B cell (primary cell): Measurements from ENCODE around the gene ADGRV1. TPM values are rescaled to one million over a fixed set of nuclear protein-coding genes. Genes with fewer than 3 reads are reported as not detected.
"Not testable (repeated sequence)": the region's sequence is repeated elsewhere in the genome, so short reads cannot be mapped to it uniquely, and the experiment has no call there.

Experiments used
- ATAC-seq: fragments of 200-7000 bp; cut with Tn5 transposase; one replicate; pipeline ENCODE4 v1.10.0; 2021; ENCODE audit warnings: low read depth, mild to moderate bottlenecking, moderate number of reproducible peaks, moderate library complexity
- CTCF ChIA-PET: fragments of 350-600 bp; sonication (Branson Sonifier 250); formaldehyde crosslinking; loops from one replicate; lab custom pipeline; 2021; ENCODE audit warnings: antibody characterized with exemption, inconsistent platforms; lab: Charles Lee
- POLR2A ChIA-PET: fragments of 350-600 bp; sonication (Branson Sonifier 250); formaldehyde crosslinking; loops from one replicate; lab custom pipeline; 2021; ENCODE audit warnings: antibody characterized with exemption; lab: Charles Lee
- DNase-seq: peaks from one replicate; pipeline ENCODE4 v3.0.0; 2013
- H2AFZ ChIP-seq: 2 replicates; pipeline ENCODE4 v1.6.1; 2012; ENCODE audit warnings: mild to moderate bottlenecking, low read depth, low read length; ENCODE audit not compliant: insufficient read depth, poor library complexity, severe bottlenecking
- H3K27ac ChIP-seq, 2 donors: 1 replicate in 1 of 2; 2 replicates in 1 of 2; pipeline ENCODE4 v1.5.1; 2012 to 2013; ENCODE audit warnings: low read length in 2 of 2, mild to moderate bottlenecking in 2 of 2, moderate library complexity in 1 of 2
- H3K27me3 ChIP-seq, 4 experiments: fragments of 200-600 bp in 1 of 4; sonication (generic) in 1 of 4; replicated peaks in 1 of 4; 1 replicate in 2 of 4; 2 replicates in 2 of 4; pipeline versions ENCODE4 v1.6.1 to v1.7.0; 2013 to 2016; ENCODE audit warnings: low read length in 3 of 4, mild to moderate bottlenecking in 2 of 4, mixed read lengths in 1 of 4, moderate library complexity in 1 of 4; ENCODE audit not compliant: insufficient read depth in 4 of 4, control insufficient read depth in 3 of 4; ENCODE audit errors: control extremely low read depth in 1 of 4
- H3K36me3 ChIP-seq, 2 experiments: replicated peaks in 1 of 2; 1 replicate in 1 of 2; 2 replicates in 1 of 2; pipeline versions ENCODE4 v1.6.1 to v1.7.1; 2013; ENCODE audit warnings: low read length in 1 of 2; ENCODE audit not compliant: insufficient read depth in 2 of 2, control insufficient read depth in 1 of 2; ENCODE audit errors: control extremely low read depth in 1 of 2, extremely low read depth in 1 of 2
- H3K4me1 ChIP-seq, 2 donors: fragments of 200-600 bp in 1 of 2; sonication (generic) in 1 of 2; 1 replicate in 1 of 2; 2 replicates in 1 of 2; pipeline versions ENCODE4 v1.5.1 to v1.6.1; 2013 to 2017; ENCODE audit warnings: low read length in 2 of 2; ENCODE audit not compliant: control insufficient read depth in 2 of 2, insufficient read depth in 2 of 2
- H3K4me2 ChIP-seq: replicated peaks from 2 replicates; pipeline ENCODE3; 2012; ENCODE audit warnings: mild to moderate bottlenecking, low read depth, low read length; ENCODE audit not compliant: poor library complexity, severe bottlenecking
- H3K4me3 ChIP-seq, 5 experiments: fragments of 200-600 bp in 1 of 5; sonication (generic) in 1 of 5; 1 replicate in 3 of 5; 2 replicates in 2 of 5; pipeline versions ENCODE4 v1.5.1 to v1.7.0; 2011 to 2016; ENCODE audit warnings: low read length in 4 of 5, mild to moderate bottlenecking in 4 of 5, low read depth in 2 of 5, control low read depth in 1 of 5, moderate library complexity in 1 of 5; ENCODE audit not compliant: insufficient read depth in 1 of 5; ENCODE audit errors: control extremely low read depth in 1 of 5, extremely low read depth in 1 of 5
- H3K79me2 ChIP-seq: fragments of 200-600 bp; sonication (generic); one replicate; pipeline ENCODE4 v1.6.0; 2016; ENCODE audit warnings: low read length; ENCODE audit not compliant: control insufficient read depth, insufficient read depth
- H3K9ac ChIP-seq: fragments of 200-600 bp; sonication (generic); 2 replicates; pipeline ENCODE4 v1.6.1; 2017; ENCODE audit warnings: mild to moderate bottlenecking, low read length, moderate library complexity
- H3K9me3 ChIP-seq, 3 donors: one replicate each; pipeline versions ENCODE4 v1.6.1 to v1.7.1; 2013; ENCODE audit warnings: low read length in 2 of 3; ENCODE audit not compliant: control insufficient read depth in 2 of 3, insufficient read depth in 1 of 3; ENCODE audit errors: control extremely low read depth in 1 of 3
- H4K20me1 ChIP-seq: 2 replicates; pipeline ENCODE4 v1.6.0; 2012; ENCODE audit warnings: mild to moderate bottlenecking, low read length; ENCODE audit not compliant: insufficient read depth, control insufficient read depth, poor library complexity, severe bottlenecking
- H3K27ac Mint-ChIP-seq: one replicate; pipeline ENCODE4 v1.8.0; 2021; ENCODE audit warnings: mixed read lengths
- H3K27me3 Mint-ChIP-seq: one replicate; pipeline ENCODE4 v1.8.0; 2021; ENCODE audit warnings: mixed read lengths
- H3K4me1 Mint-ChIP-seq: one replicate; pipeline ENCODE4 v1.8.0; 2021; ENCODE audit warnings: mixed read lengths
- H3K4me3 Mint-ChIP-seq: one replicate; pipeline ENCODE4 v1.8.0; 2021; ENCODE audit warnings: mixed read lengths
- H3K9me3 Mint-ChIP-seq: one replicate; pipeline ENCODE4 v1.8.0; 2022; ENCODE audit warnings: mixed read lengths; ENCODE audit not compliant: insufficient read depth
- CTCF ChIP-seq: fragments of 200-600 bp; IDR thresholded peaks from one replicate; pipeline ENCODE4 v1.8.0; 2022; ENCODE audit warnings: antibody characterized with exemption, mild to moderate bottlenecking
- EZH2 ChIP-seq: IDR thresholded peaks from 2 replicates; pipeline ENCODE4 v1.6.1; 2012; ENCODE audit warnings: borderline replicate concordance, low read depth, mild to moderate bottlenecking, moderate library complexity, low read length; ENCODE audit not compliant: insufficient read depth, poor library complexity, severe bottlenecking
- WGBS: methylation state at CpG from one replicate; pipeline ENCODE4 v1.1.5; 2013; ENCODE audit warnings: missing lambda C conversion rate; ENCODE audit not compliant: insufficient coverage; 5-methylcytosine and 5-hydroxymethylcytosine counted together
- intact Hi-C: fragments of 100-400 bp; cut with micrococcal nuclease; formaldehyde crosslinking; loops from one replicate; pipeline ENCODE4 v1.10.0; 2022
- polyA plus RNA-seq: library from polyadenylated mRNA; depleted of rRNA; stranded (reverse); fragments of >200 nt; gene quantifications from 2 replicates; pipeline ENCODE4 v1.2.3, GENCODE V29; 2012
- total RNA-seq, 2 donors: library from RNA; stranded (reverse); fragments of 120-200 nt in 1 of 2; gene quantifications; 1 replicate in 1 of 2; 2 replicates in 1 of 2; pipeline versions ENCODE4 v1.2.3 to v1.2.4, GENCODE V29; 2013 to 2022

The ADGRV1 gene
- total and polyA plus RNA-seq, 2 donors (not counting 1 experiment from before 2014, with no cell fraction given), result 0.07 TPM; not detected in 1

GRCh38 chr5:90759119-90759518, 200.5 kb downstream of the ADGRV1 start:
- no peak overlapping the region for H3K27ac ChIP-seq
- Mint-ChIP-seq H3K9me3 (no peaks in the 10 kb centered on the region), H3K4me3 (no peak overlapping the region), H3K4me1 (no peaks in the 10 kb centered on the region), H3K27me3 (peaks cover 4% of the 10 kb centered on the region), H3K27ac (no peak overlapping the region)
- TF ChIP-seq CTCF, result no peak
- no peak for TF ChIP-seq EZH2
- no peaks in the 10 kb centered on the region for H3K36me3 ChIP-seq
- H3K9ac ChIP-seq, result no peak overlapping the region
- H3K27me3 ChIP-seq, result no peaks in the 10 kb centered on the region
- H3K4me2 ChIP-seq, result no peak overlapping the region
- DNase-seq (no peak), ATAC-seq (no peak)
- H2AFZ ChIP-seq, result no peak overlapping the region
- H4K20me1 ChIP-seq, result no peaks in the 10 kb centered on the region
- intact Hi-C loops, result no loop called here
- CTCF ChIA-PET, result no interaction called here
- H3K9me3 ChIP-seq, result peaks cover 0 to under 1% (median 0%) of the 10 kb centered on the region in 3 donors
- 100% methylated on average over 1 of the region's 2 CpGs for WGBS
- no peaks in the 10 kb centered on the region for H3K4me1 ChIP-seq
- no peaks in the 10 kb centered on the region for H3K79me2 ChIP-seq
- POLR2A ChIA-PET, result no interaction called here
- no peak overlapping the region for H3K4me3 ChIP-seq

GRCh38 chr5:90767710-90768109, 209.1 kb downstream of the ADGRV1 start:
- POLR2A ChIA-PET, result no interaction called here
- Histone ChIP-seq H3K9me3 (peaks cover 0 to 5% (median 0%) of the 10 kb centered on the region in 3 donors), H2AFZ (no peak overlapping the region), H3K4me3 (no peak overlapping the region), H3K79me2 (no peaks in the 10 kb centered on the region), H3K4me2 (no peak overlapping the region), H3K4me1 (no peaks in the 10 kb centered on the region), H4K20me1 (no peaks in the 10 kb centered on the region), H3K9ac (no peak overlapping the region), H3K36me3 (no peaks in the 10 kb centered on the region), H3K27me3 (no peaks in the 10 kb centered on the region), H3K27ac (no peak overlapping the region)
- Mint-ChIP-seq H3K27ac (no peak overlapping the region), H3K4me1 (no peaks in the 10 kb centered on the region), H3K27me3 (peaks cover 3% of the 10 kb centered on the region), H3K9me3 (no peaks in the 10 kb centered on the region), H3K4me3 (no peak overlapping the region)
- no CpG with 5 or more reads among the region's 3 CpGs for WGBS
- no peak for TF ChIP-seq EZH2
- DNase-seq (no peak), ATAC-seq (no peak)
- intact Hi-C loops, result no loop called here
- CTCF ChIA-PET, result no interaction called here

GRCh38 chr5:90770006-90770541, 211.5 kb downstream of the ADGRV1 start:
- H2AFZ ChIP-seq, H3K27me3 Mint-ChIP-seq, H3K4me2 ChIP-seq, H3K9me3 ChIP-seq, H3K79me2 ChIP-seq, H3K27ac Mint-ChIP-seq, H3K9me3 Mint-ChIP-seq, ATAC-seq, H3K4me3 Mint-ChIP-seq, H3K4me3 ChIP-seq, H3K36me3 ChIP-seq, H3K27me3 ChIP-seq, H3K9ac ChIP-seq, H3K4me1 ChIP-seq, intact Hi-C loops, POLR2A ChIA-PET, H4K20me1 ChIP-seq, H3K27ac ChIP-seq, H3K4me1 Mint-ChIP-seq, DNase-seq: not testable (repeated sequence)
- no CpG with 5 or more reads among the region's 4 CpGs for WGBS
- CTCF ChIA-PET, result interaction anchor here (1.9 kb wide), 1 partner anchor 14 kb away, joined by 4 read pairs; no protein-coding TSS in a partner anchor
